Epidermal melanocyte (primary cell): Measurements from ENCODE around the gene MRAS.
A peak's percentile ranks its signal among the peaks of the same experiment; 100 is the strongest.
"Not testable (repeated sequence)": the region's sequence is repeated elsewhere in the genome, so short reads cannot be mapped to it uniquely, and the experiment has no call there.

Source experiments
- DNase-seq: peaks from one replicate; pipeline ENCODE4 v3.0.0; 2011; ENCODE audit warnings: low spot score; ENCODE audit not compliant: insufficient read length

Gene MRAS

DNA sequence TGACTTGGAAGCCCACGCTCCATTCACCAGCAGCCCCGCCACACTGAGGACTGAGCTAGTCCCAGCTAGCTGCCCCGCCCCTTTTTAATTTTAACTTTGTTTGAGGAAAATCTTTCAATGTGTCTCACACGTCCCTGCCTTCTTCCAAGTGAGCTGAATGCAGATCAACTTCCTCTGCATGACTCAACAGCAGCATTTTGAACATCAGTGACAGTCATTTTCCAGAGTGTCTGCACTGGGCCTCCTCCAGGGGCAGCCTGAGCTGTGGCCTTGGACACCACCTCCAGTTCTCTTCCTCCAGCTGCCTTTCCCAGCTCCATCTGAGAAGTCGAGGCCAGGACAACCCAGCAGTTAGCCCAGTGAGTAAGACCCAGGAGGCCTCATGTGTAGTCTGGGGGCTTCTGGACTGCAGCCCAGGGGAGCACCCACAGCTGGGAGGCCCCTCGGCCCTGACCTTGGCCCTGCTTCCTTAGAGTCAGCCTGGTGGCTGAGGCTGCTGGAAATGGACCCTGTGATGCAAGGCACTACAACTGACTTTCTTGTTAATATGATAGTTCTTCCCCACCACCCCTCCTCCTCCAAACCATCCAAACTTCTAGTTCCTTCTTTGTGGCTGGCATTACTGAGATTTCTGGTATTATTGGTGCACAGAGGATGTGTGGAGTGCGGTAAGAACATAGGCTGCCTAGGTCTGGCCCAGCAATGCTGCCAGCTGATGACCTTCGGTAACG, 64.6 kb downstream of the MRAS start:
- no peak for DNase-seq

DNA sequence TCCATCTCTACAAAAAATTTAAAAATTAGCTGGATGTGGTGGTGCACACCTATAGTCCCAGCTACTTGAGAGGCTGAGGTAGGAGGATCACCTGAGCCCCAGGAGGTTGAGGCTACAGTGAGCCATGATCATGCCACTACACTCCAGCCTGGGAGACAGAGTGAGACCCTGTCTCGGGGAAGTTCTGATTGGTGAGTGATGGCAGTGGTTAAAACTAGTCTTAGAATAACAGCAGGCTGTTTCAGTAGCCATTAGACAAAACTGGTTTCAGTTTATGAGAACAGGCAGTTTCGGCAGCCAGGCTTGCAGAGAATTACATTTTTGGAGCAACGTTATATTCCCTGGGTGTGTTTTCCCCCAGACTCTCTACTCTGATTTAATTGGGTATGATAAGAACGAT, 67.9 kb downstream of the MRAS start:
- DNase-seq = not testable (repeated sequence)

DNA sequence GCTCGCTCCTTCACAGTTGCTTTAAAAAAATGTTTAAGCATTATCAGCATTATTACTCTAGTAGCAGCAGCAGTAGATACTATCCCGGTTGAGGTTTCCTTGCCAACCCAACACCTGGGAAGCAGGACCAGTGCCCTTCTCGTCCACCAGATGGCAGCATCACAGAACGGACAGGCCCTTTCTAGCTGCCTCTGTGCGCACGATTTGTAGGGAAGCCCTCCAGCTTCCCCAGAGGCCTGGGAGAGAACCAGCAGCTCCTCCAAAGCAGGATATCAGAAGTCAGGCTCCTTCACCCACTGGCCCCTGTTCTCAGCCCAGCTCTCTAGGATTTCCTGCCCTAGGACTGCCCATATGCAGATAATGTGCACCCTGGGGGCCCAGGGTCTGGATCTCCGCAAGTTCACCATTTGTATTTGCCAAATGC, 69.2 kb downstream of the MRAS start:
- DNase-seq = peak; percentile 77

DNA sequence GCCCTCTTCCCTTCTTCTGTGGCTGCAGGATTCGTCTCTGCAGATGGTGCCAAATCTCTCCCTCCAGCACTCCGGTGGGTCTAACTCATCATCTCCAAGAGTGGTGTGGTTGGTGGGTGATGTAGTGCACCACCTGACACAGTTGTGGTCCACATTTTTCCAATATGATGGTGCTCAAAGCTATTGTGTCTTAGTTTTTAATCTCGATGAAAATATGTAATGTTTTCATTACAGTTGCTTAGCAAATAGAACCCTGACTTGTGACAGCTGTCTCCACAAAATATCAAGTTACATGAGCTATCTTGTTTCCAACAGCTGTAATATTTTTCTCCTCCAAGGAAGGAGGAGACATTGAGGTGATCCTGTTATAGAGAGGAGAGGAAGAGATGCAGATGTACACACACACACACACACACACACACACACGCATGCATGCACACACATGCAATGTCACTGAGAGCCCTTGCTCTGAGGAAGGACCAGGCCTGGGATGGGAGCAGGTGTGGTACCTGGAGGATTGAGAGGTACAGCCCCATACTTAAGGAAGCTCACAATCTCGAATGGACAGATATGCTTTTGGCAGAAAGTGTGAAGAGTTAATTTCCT, 70.3 kb downstream of the MRAS start:
- no peak for DNase-seq

DNA sequence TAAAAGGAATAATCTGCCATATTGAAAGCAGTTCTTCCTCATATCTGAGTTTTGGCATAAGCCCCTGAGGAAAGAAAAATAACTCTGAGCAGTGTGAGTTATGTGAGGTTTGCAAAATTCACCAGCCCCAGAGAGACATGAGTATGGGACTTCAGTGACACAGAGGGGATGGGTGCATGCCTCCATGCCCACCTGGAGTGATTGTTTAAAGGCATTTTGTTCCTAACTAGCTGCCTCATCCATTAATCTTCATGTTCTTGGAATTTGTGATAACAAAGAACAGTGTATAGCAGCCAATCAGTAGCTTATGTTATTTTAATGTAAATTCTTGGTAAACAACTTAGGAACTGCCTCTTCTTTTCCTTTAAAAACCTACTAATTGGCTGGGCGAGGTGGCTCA, 74.9 kb downstream of the MRAS start:
- DNase-seq = no peak

DNA sequence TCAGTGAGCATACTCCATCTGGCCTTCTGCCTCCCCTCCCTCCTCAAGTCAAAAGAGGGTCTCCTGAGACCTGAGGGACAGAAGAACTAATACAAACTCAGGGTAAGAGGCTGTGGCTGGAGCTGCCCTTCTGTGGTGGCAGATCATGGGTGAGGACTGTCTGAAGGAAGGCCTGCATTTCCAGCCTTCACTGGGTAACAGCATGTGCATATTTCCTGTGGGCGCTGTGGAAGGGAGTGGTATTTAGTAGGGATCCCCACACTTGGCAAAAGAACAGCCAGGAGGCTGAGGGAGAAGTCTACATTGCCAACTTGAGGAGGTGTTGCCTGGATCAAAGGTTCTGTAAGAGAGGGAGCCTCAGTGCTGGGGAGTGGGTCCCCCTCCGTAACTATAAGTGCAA, 75.9 kb downstream of the MRAS start:
- no peak for DNase-seq

DNA sequence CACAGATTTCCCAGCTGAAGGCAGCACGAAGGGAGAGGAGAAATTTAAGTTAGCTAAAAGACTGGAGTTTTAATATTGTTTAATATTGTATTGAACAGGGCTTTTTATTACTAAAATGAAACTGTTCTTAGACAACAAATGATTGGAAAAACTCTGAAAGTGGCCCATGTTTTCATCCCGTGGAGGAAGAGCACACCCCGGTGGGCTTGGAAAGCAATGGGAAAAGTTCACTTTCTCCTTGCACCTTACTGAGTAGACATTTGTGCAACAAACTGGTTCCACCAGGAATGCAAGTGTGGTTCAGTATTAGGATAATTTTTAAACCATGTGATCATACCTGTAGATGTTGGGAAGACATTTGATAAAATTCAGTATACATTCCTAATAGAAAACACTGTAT, 77.8 kb downstream of the MRAS start:
- no peak for DNase-seq

DNA sequence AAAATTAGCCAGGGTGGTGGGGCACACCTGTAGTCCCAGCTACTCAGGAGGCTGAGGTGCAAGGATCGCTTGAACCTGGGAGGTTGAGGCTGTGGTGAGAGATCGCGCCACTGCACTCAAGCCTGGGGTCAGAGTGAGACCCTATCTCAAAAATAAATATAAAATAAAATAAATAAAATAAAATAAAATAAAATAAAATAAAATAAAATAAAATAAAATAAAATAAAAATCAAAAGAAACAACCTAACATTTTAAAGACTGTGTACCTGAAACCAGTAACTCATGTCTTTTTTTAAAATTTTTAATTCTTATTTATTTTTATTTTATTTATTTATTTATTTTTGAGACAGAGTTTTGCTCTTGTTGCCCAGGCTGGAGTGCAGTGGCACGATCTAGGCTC, 78.4 kb downstream of the MRAS start:
- not testable (repeated sequence) for DNase-seq

DNA sequence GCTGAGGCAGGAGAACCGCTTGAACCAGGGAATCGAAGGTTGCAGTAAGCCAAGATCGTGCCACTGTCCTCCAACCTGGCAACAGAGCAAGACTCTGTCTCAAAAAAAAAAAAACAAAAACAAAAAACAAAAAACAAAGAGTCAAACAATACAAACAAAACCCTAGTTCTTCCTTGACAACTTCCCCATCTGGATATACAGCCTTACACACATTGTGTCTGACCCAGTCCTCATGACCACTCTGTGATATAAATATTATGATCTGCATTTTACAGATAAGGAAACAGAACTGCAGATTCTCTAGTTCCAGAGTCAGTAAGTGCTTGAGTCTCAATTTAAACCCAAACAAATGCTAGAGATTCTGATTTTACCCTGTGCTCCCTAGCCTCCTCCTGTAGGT, 81.3 kb downstream of the MRAS start:
- DNase-seq = no peak

DNA sequence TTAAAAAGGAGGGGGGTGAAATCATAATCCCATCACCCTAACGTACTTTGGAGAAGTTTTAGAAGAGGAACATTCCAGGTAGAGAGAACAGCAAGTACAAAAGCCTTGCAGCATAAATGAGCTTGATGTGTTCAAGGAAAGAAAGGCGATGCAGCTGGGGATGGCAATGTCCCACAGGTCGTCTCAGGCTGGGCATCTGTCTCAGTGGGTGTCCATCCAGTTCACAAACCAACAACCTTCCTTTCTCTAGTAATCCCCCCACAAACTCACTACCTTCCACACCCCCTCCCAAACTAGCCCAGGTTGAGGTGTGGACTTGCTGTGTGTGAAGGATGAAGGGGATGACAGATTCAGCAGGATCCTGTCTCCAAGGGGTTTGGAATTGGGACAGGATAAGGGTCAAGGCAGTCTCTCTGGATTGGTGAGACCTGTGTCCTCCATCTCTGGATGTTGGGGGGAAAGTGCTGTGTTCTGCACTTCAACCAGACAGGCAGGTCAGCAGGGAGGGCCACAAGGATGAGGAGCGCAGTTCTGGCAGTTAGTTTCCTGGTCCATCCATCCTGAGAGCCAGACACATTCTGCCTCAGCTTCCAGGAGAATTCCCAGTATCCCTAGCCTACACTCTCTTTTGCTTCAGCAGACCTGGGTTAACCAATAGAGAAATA, 84.3 kb downstream of the MRAS start:
- DNase-seq = no peak

DNA sequence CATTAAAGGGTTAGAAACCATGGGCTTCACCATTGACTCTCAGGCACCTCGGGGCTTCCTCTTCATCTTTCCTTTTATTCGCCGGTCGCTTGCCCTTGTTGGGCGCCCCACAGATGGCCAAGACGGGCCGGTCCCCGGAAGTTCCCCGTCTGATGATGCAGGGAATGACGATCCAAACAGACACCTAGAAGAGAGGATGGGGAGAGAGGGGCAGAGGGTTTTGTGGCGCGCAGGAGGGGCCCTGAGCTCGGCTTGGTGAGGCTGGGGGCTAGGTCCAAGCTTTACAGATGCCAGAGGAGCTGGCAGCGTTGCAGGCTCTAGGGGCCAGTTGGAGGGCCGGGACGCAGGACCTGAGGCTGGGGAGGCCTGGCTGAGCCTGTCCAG, 85.5 kb downstream of the MRAS start:
- no peak for DNase-seq

DNA sequence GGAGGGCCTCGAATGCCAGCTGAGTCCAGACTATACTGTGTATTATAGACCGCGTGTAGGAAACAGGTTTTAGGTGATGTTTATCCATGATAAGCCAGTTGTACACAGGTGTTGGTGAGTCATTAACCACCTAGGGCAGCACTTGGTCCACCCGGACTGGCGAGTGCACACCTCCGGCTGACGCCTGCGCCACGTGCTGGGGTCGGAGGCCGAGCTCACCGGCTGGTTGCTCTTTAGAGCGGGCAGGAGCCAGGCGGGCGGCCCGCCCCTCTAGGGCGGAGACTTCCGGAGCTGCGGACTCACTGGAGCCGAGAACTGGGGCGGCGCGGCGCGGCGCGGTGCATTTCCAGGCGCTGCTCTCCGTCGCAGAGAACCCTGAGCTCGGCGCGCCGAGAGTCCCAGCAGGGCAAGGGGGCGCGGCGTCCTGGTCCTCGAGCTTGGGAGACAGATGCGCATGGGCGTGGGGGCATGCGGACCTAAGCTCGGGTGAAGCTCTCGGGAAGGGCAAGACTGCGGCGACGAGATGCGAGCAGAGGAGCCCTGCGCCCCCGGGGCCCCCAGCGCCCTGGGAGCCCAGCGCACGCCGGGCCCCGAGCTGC, 86.0 kb downstream of the MRAS start, which contains the start of gene ESYT3:
Gene ESYT3, plus strand, starts transcription at position 341 of the 599 bp plus-strand sequence. Its CDS starts 183 bp downstream, at position 524.
- no peak for DNase-seq

DNA sequence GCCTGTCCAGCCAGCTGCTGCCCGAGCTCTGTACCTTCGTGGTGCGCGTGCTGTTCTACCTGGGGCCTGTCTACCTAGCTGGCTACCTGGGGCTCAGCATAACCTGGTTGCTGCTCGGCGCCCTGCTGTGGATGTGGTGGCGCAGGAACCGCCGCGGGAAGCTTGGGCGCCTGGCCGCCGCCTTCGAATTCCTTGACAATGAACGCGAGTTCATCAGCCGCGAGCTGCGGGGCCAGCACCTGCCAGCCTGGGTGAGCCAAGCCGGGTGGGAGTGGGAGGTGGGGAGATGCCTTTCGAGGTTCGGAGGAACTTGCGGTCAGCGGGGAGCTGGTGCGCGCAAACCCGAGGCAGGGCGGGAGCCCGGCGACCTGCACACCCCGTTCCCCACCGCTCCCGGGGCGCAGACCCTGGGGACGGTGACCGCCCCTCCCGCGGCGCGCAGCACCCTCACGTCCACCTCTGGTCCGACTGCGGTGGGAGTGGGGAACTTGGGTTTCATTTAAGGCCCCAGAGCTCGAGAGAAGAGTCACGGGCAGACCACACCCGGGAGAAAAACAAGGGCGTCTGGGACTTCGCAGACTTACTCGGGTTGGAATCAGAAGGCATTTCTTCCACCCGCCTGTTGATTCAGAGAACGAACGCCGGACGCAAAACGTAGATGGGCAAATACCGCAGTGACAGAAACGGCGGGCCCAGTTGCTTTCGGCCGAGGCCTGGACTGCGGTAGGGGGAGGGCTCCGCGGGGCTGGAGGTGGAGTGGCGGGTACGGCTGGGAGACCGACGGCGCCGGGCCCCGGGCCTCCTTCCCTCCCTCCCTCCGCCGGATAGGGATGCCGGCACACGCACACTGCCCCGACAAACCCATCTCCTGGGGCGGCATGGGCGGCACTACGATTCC, 86.7 kb downstream of the MRAS start:
- DNase-seq = no peak

DNA sequence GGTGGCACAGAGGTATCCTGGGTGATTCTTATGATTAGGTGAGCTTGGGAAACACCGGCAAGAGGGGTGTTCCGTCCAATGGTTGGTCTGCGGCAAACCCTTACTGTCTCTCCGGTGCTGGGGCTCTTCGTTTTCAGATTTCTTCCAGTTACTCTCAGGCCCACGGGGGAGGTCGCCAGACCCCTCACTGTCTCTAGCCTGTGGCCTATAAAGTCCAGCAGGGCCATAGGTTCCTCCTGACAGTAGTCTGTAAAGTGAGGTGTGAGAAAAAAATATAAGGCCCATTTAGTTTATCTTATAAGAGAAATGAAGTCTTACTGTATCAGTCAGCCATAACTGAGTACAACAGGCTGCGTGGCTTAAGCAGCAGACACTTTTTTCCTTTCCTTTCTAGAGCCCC, 87.5 kb downstream of the MRAS start:
- DNase-seq = no peak

DNA sequence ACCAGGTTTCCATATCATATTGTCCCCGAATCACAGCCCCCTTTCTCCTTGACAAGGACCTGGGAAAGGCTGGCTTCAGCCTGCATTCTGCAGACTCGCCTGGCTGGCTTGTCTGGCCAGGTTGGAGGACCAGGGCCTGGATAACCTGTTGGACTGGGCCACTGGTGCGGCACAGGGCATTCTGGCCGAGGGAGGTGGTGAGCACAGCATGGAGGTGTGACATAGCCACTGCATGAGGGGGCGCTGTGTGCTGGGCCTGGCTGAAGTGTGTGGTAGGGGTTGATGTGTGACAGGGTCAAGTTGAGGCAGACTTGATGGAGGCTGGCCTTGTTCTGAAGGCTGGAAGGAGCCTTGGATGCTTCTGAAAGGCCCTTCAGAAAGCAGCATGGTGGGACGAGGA, 88.9 kb downstream of the MRAS start:
- DNase-seq = no peak

DNA sequence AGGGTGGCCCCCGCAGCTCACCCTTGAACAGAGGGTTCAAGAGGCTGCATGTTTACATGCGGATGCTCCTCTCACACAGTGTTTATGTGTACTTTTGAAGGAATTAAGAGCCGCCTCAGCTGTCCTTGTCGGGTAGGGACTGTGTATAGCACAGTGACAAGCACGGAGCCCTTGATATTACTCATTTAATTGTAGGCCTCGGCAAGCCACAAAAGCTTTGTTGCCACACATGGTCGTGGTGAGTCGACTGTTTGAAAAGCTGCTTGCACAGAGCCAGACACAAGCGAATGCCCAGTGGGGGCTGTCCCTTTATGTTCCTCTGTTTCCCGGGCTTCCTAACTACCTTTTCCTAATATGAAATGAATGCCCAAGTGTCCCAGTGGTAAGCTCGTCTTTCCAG, 90.5 kb downstream of the MRAS start:
- DNase-seq = no peak

DNA sequence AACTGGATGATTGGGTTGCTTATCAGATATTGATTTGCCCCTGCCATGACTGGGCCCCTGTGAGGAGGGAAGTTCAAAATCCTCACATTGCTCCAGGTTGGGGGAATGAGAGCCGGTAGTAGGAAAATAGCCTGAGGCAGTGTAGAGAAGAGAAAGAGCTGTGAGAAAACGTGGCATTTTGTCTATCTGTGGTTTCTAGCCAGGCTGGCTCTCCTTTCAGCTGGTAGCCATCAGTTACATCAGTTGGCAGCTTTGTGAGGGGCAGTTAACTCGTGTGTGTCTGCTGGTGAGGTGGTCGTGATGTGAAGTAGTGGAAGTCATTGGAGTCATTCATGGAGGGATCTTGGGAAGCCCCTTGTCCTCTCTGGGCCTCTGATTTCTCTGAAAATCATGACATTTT, 91.3 kb downstream of the MRAS start:
- DNase-seq = no peak

DNA sequence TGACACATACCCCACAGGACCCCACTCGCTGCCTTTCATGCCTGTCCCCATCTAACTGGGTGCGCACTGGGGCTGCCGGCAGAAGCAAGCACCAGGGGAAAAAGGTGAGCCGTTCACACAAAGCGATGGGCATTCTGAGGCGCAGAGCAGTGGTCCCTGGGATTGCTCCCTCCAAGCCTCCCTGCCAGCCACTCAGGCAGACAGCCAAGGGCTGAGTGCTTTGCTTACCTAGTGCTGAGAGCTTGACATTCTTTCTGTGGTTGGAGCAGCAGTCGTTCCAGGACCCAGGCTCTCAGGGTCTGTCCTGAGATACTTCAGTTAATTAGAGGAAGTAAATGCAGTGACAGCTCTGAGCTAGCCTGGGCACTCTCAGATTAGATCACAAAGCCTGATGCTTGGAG, 91.7 kb downstream of the MRAS start:
- DNase-seq = no peak

DNA sequence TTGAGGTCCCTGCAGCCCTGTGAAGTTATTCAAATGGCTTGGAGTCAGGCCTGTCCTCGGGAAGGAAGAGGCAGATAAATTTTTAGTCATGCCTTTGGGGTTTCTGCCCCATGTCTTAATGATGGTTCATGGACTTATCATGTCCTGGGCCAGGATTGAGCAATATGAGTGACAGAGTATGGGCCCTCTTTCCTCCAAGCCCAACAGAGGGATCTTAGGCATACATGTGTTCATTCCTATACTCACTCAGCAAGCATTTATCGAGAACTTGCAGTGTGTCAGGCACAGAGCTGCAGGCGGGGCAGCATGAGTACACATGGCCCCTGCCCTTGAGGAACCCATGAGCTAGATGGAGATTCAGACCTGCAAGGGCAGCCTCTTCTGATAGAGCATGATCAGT, 92.2 kb downstream of the MRAS start:
- no peak for DNase-seq

DNA sequence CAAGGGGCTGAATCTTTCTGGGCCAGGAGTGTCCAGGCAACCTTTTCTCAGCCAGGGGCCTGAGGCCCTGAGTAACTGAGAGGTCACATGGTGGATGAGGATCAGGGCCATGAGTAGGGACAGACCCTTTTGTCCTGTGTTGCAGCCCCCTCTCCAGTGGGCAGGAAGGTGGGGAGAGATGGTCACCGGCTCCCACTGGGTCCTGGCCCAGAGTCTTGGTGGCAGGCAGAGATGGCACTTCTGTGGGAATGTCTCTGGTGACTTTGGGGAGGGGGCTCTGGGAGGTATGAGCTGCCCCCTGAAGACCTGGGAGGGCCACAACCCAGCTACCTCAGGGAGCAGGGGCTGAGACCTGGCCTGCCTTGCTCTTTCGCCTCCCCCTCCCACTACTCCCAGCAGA, 92.9 kb downstream of the MRAS start:
- DNase-seq = no peak

DNA sequence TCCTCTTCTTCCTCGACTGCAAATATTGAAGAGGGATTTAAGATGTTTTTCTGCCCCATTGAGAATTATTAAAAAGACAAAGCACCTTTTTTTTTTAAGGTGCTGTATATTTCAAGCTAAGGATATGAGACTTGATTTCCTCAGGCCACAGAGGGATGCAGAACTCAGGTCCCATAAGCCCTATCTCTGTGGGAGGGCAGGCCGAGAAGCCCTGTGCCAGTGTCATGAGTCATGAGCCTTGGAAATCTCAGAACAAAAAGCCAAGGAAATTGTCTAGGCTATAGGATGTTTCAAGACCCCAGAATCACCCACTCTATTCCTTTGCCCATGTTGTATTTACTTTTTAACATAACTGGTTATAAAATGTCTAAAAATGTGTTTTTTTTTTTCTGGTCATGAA, 93.4 kb downstream of the MRAS start:
- no peak for DNase-seq
